Colonic mucosa (tissue), 4 donors: ENCODE results near the gene KIF12. TPM values are rescaled to one million over a fixed set of nuclear protein-coding genes. Genes with fewer than 3 reads are reported as not detected.

Experiments
- DNase-seq: peaks from one replicate; pipeline ENCODE4 v3.0.0-alpha.2; 2020
- H3K27ac ChIP-seq: fragments of 200-600 bp; one replicate; pipeline ENCODE4 v1.8.0; 2021
- H3K27me3 ChIP-seq: fragments of 200-600 bp; one replicate; pipeline ENCODE4 v1.8.0; 2021
- H3K36me3 ChIP-seq: fragments of 200-600 bp; one replicate; pipeline ENCODE4 v1.8.0; 2021
- H3K4me1 ChIP-seq: fragments of 200-600 bp; one replicate; pipeline ENCODE4 v1.8.0; 2021; ENCODE audit warnings: mild to moderate bottlenecking
- H3K4me3 ChIP-seq: fragments of 200-600 bp; one replicate; pipeline ENCODE4 v1.8.0; 2021
- H3K9ac ChIP-seq, 2 donors: one replicate each; pipeline ENCODE4 v1.7.0; 2013; ENCODE audit warnings: control low read depth in 2 of 2, low read depth in 2 of 2, low read length in 2 of 2
- H3K9me3 ChIP-seq: fragments of 200-600 bp; one replicate; pipeline ENCODE4 v1.8.0; 2021
- CTCF ChIP-seq: fragments of 200-600 bp; IDR thresholded peaks from one replicate; pipeline ENCODE4 v1.8.0; 2022; ENCODE audit warnings: antibody characterized with exemption, mild to moderate bottlenecking
- intact Hi-C: fragments of 100-400 bp; cut with DNase I; formaldehyde crosslinking; loops from one replicate; pipeline ENCODE4 v1.14.1; 2022
- total RNA-seq, 2 donors: library from RNA; stranded (reverse); fragmentation: NEBNext Ultra II Directional in 1 of 2; extraction: Animal tissue kit (Norgen Biotek cat#: 25700) in 1 of 2; gene quantifications; one replicate each; pipeline ENCODE4 v1.2.1, GENCODE V29; 2021
- donor health status: healthy.
- donor health status: DM: no; HTN: no; CAD: no.
- donor health status: DM: no; HTN: no; CAD: no.

KIF12 gene
- total RNA-seq, 2 donors from 2014 or later, result 27.2 to 33.8 TPM

- intact Hi-C loops, result loop anchor here (5.0 kb wide), 1 partner anchor 180 kb away; no protein-coding TSS in a partner anchor
- Histone ChIP-seq H3K9ac (no peak overlapping the region), H3K27me3 (no peaks in the 10 kb centered on the region), H3K27ac (no peak overlapping the region), H3K9me3 (no peaks in the 10 kb centered on the region), H3K4me1 (no peaks in the 10 kb centered on the region), H3K4me3 (no peak overlapping the region), H3K36me3 (no peaks in the 10 kb centered on the region)
- no peak for TF ChIP-seq CTCF
- no peak for DNase-seq
These were observed 8.4 kb upstream of the KIF12 start for GRCh38 chr9:114107286-114108001.

GRCh38 chr9:114105236-114105635, 6.1 kb upstream of the KIF12 start:
- TF ChIP-seq CTCF, result no peak
- Histone ChIP-seq H3K4me1 (no peaks in the 10 kb centered on the region), H3K4me3 (no peak overlapping the region), H3K27ac (no peak overlapping the region), H3K9me3 (no peaks in the 10 kb centered on the region), H3K36me3 (no peaks in the 10 kb centered on the region), H3K27me3 (no peaks in the 10 kb centered on the region), H3K9ac (no peak overlapping the region)
- DNase-seq, result no peak
- intact Hi-C loops, result loop anchor here (5.0 kb wide), 1 partner anchor 182 kb away; no protein-coding TSS in a partner anchor

GRCh38 chr9:114102484-114102883, 3.4 kb upstream of the KIF12 start:
- H3K9me3 ChIP-seq, result no peaks in the 10 kb centered on the region
- H3K4me1 ChIP-seq, result no peaks in the 10 kb centered on the region
- intact Hi-C loops, result no loop called here
- no peak overlapping the region for H3K4me3 ChIP-seq
- no peaks in the 10 kb centered on the region for H3K36me3 ChIP-seq
- TF ChIP-seq CTCF, result no peak
- no peak for DNase-seq
- H3K9ac ChIP-seq, result no peak overlapping the region
- no peaks in the 10 kb centered on the region for H3K27me3 ChIP-seq
- no peak overlapping the region for H3K27ac ChIP-seq

GRCh38 chr9:114100536-114100935, 1.4 kb upstream of the KIF12 start:
- Histone ChIP-seq H3K9ac (no peak overlapping the region), H3K36me3 (no peaks in the 10 kb centered on the region), H3K4me3 (no peak overlapping the region), H3K27me3 (no peaks in the 10 kb centered on the region), H3K4me1 (no peaks in the 10 kb centered on the region), H3K27ac (no peak overlapping the region), H3K9me3 (no peaks in the 10 kb centered on the region)
- TF ChIP-seq CTCF, result no peak
- no peak for DNase-seq
- intact Hi-C loops, result no loop called here

GRCh38 chr9:114099669-114100270, 678 bp upstream of the KIF12 start:
- no peak for DNase-seq
- no peaks in the 10 kb centered on the region for H3K4me1 ChIP-seq
- H3K9ac ChIP-seq, result no peak overlapping the region
- H3K27ac ChIP-seq, result no peak overlapping the region
- no peaks in the 10 kb centered on the region for H3K27me3 ChIP-seq
- H3K36me3 ChIP-seq, result no peaks in the 10 kb centered on the region
- H3K9me3 ChIP-seq, result no peaks in the 10 kb centered on the region
- no peak overlapping the region for H3K4me3 ChIP-seq
- intact Hi-C loops, result no loop called here
- TF ChIP-seq CTCF, result no peak
